Measurements from ENCODE around the gene TFF2.
A peak's percentile ranks its signal among the peaks of the same experiment; 100 is the strongest.

Gene TFF2

GRCh38 chr21:42350927-42351426 lies at the start of gene TFF2:
TFF2 (minus strand) TSS chr21:42350994; CDS start chr21:42350957, 37 bp downstream.
- DNase-seq: no peak

GRCh38 chr21:42400525-42400924 lies 49.7 kb upstream of the TFF2 start:
- DNase-seq: no peak

- no peak for DNase-seq
Measured at GRCh38 chr21:42398436-42399028, 47.7 kb upstream of the TFF2 start.

GRCh38 chr21:42397746-42398394 lies 47.1 kb upstream of the TFF2 start:
- DNase-seq: no peak

GRCh38 chr21:42396799-42397745 lies 46.3 kb upstream of the TFF2 start:
- DNase-seq: no peak

- DNase-seq: no peak
Measured at GRCh38 chr21:42395905-42396651, 45.3 kb upstream of the TFF2 start, which contains the start of gene TMPRSS3. TMPRSS3 (minus strand) TSS chr21:42396052; CDS start chr21:42395417, 635 bp downstream.

GRCh38 chr21:42395302-42395701 lies 44.5 kb upstream of the TFF2 start:
- DNase-seq: no peak

GRCh38 chr21:42393443-42393950 lies 42.7 kb upstream of the TFF2 start:
- no peak for DNase-seq

GRCh38 chr21:42392731-42393442 lies 42.1 kb upstream of the TFF2 start:
- no peak for DNase-seq

GRCh38 chr21:42391297-42391696 lies 40.5 kb upstream of the TFF2 start:
- no peak for DNase-seq

GRCh38 chr21:42390696-42391095 lies 39.9 kb upstream of the TFF2 start:
- no peak for DNase-seq

GRCh38 chr21:42390193-42390592 lies 39.4 kb upstream of the TFF2 start:
- no peak for DNase-seq

- DNase-seq: no peak
Measured at GRCh38 chr21:42389449-42389835, 38.6 kb upstream of the TFF2 start.

GRCh38 chr21:42388740-42389448 lies 38.1 kb upstream of the TFF2 start:
- DNase-seq: no peak

GRCh38 chr21:42387843-42388340 lies 37.1 kb upstream of the TFF2 start:
- no peak for DNase-seq

GRCh38 chr21:42387164-42387563 lies 36.4 kb upstream of the TFF2 start:
- peak in 1 of 2 donors; percentile 18 for DNase-seq

GRCh38 chr21:42386034-42386591 lies 35.3 kb upstream of the TFF2 start:
- no peak for DNase-seq

- no peak for DNase-seq
Measured at GRCh38 chr21:42385619-42386018, 34.8 kb upstream of the TFF2 start.

- no peak for DNase-seq
Measured at GRCh38 chr21:42384989-42385388, 34.2 kb upstream of the TFF2 start.

- no peak for DNase-seq
Measured at GRCh38 chr21:42384156-42384945, 33.6 kb upstream of the TFF2 start.

All from CD4-positive, alpha-beta T cell treated with Interleukin-1 beta for 1 hour (primary cell).